Right lobe of liver (tissue), 4 donors: ENCODE results near the gene NR5A2.

ENCODE experiments used
- CTCF ChIP-seq, 4 donors: fragments of 200-600 bp in 3 of 4; fragments of 450-650 bp in 1 of 4; IDR thresholded peaks; one replicate each; pipeline versions ENCODE4 v1.5.1 to v1.8.0; 2016 to 2022; ENCODE audit warnings: antibody characterized with exemption in 4 of 4, mild to moderate bottlenecking in 2 of 4
- POLR2A ChIP-seq: fragments of 450-650 bp; IDR thresholded peaks from one replicate; pipeline ENCODE4 v1.6.1; 2017; ENCODE audit warnings: antibody characterized with exemption, mild to moderate bottlenecking
- donor health status: DM: no; HTN: no; CAD: no.
- donor health status: DM: no; HTN: no; CAD: no.
- donor health status: DM: no; HTN: yes; CAD: no.

- no peak for TF ChIP-seq POLR2A
- TF ChIP-seq CTCF (IDR thresholded peaks at IDR 0.05), result no peak
Measured at GRCh38 chr1:200046115-200046514, 18.6 kb downstream of the NR5A2 start.
